ENCODE data around the gene HEXIM2. TPM values are rescaled to one million over a fixed set of nuclear protein-coding genes. Genes with fewer than 3 reads are reported as not detected.
A peak's percentile ranks its signal among the peaks of the same experiment; 100 is the strongest.

Gene HEXIM2
- total and polyA plus RNA-seq, 2 of the 13 experiments (the other 11 are each of a cell fraction or from before 2014, with no cell fraction given) = 27.1 to 32.4 TPM

GRCh38 chr17:45146592-45146889 is 15.1 kb upstream of the HEXIM2 start (continued):
- TF ChIP-seq, protein P1, sequence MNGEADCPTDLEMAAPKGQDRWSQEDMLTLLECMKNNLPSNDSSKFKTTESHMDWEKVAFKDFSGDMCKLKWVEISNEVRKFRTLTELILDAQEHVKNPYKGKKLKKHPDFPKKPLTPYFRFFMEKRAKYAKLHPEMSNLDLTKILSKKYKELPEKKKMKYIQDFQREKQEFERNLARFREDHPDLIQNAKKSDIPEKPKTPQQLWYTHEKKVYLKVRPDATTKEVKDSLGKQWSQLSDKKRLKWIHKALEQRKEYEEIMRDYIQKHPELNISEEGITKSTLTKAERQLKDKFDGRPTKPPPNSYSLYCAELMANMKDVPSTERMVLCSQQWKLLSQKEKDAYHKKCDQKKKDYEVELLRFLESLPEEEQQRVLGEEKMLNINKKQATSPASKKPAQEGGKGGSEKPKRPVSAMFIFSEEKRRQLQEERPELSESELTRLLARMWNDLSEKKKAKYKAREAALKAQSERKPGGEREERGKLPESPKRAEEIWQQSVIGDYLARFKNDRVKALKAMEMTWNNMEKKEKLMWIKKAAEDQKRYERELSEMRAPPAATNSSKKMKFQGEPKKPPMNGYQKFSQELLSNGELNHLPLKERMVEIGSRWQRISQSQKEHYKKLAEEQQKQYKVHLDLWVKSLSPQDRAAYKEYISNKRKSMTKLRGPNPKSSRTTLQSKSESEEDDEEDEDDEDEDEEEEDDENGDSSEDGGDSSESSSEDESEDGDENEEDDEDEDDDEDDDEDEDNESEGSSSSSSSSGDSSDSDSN (CRISPR knock-in tag; IDR thresholded peaks at IDR 0.05) = peak; percentile 34; the same call in 1 of the 2 replicates
- TF ChIP-seq, protein P2, sequence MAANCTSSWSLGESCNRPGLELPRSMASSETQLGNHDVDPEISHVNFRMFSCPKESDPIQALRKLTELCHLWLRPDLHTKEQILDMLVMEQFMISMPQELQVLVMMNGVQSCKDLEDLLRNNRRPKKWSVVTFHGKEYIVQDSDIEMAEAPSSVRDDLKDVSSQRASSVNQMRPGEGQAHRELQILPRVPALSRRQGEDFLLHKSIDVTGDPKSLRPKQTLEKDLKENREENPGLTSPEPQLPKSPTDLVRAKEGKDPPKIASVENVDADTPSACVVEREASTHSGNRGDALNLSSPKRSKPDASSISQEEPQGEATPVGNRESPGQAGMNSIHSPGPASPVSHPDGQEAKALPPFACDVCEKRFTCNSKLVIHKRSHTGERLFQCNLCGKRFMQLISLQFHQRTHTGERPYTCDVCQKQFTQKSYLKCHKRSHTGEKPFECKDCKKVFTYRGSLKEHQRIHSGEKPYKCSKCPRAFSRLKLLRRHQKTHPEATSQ (CRISPR knock-in tag; IDR thresholded peaks at IDR 0.05; ENCODE audit: borderline replicate concordance) = 0 out of 2 replicates have a peak, but pooled peaks have one; percentile 52
- 0 out of 2 replicates have a peak, but pooled peaks have one; percentile 22 for TF ChIP-seq REPIN1 (CRISPR knock-in tag; IDR thresholded peaks at IDR 0.05; ENCODE audit: borderline replicate concordance, low read depth)
- peak; percentile 69; the same call in 1 of the 2 replicates for TF ChIP-seq ZNF350 (CRISPR knock-in tag; IDR thresholded peaks at IDR 0.05; ENCODE audit: borderline replicate concordance, low read depth)
- TF ChIP-seq ZNF607 (CRISPR knock-in tag; IDR thresholded peaks at IDR 0.05; ENCODE audit: borderline replicate concordance) = peak; percentile 2; the same call in 1 of the 2 replicates

DNA sequence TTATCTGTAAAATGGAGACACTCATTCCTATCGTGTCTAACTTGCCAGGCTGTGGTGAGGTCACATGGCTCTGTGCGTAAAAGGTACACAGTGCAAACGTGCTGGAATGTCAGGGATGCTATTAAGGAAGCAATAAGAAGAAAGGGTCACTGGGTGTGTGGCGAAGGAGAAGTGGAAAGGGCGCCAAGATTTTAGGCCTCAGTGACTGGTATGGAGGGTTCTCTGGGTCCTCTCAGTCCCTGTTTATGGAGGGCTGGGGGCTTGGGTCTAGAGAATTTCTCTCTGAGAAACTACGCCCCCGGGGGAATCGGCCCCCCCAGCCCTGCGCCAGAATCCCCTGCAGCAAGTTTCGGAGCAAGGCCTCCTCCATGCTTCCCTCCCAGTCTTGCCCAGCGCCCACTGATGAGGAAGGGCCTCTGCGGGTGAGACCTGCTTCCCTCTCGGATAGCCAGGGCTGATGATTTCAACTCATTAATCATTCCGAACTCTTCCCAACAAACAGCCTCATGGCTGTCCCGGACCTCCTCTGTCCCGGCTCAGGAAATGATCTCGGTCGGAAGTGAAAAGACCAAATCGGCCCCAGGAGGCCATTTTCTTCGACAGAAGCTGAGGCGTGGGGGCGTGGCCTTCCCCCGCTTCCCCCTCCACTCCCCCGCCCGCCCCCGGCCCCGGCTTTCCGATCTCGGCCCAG is 14.6 kb upstream of the HEXIM2 start:
- ChIA-PET POLR2A (interaction anchor here (1.7 to 19.8 kb wide), 10 partner anchors 9 to 165 kb away, joined by 8 to 2487 read pairs (median 44); partner anchors contain the start of genes ACBD4, HEXIM2 and NMT1), CTCF (ENCODE audit: low intra/inter-chr PET ratio, low total read pairs) (interaction anchor here (7.0 to 8.5 kb wide), 2 partner anchors 12 to 50 kb away, joined by 60 to 130 read pairs; partner anchors contain the start of gene ACBD4)
- H3K27ac ChIP-seq (ENCODE audit: extremely low read length, insufficient read depth, low read length) = peak overlapping the region; percentile 97
- H4K20me1 ChIP-seq (ENCODE audit: insufficient read depth, low read length) = peaks cover 35% of the 10 kb centered on the region
- no peak for DNase-seq (ENCODE audit: low spot score)
- FAIRE-seq = peak; percentile 21
- in situ Hi-C loops (cut with HindIII; ENCODE audit: extremely low pct_ligation_motif_present, low pct_unique_long_range_greater_than_20kb) (loop anchor here (5.0 kb wide), 2 partner anchors 50 to 100 kb away; no protein-coding TSS in a partner anchor), intact Hi-C loops (cut with micrococcal nuclease; ENCODE audit: unreplicated experiment) (no loop called here)
- BruUV-seq (replicated peaks) = no TSS peak
- 17% methylated on average over 29 of the region's 29 CpGs for WGBS (ENCODE audit: low lambda C conversion rate)
- no peaks in the 10 kb centered on the region; a peak in 2 of 5 replicates for H3K27me3 ChIP-seq (ENCODE audit: control insufficient read depth in 1 of 2, insufficient read depth in 2 of 2, low read length in 2 of 2)
- peak overlapping the region; percentile 96 for H3K4me2 ChIP-seq (ENCODE audit: low read depth, low read length)
- peak overlapping the region; percentile 81 to 88 (median 85) for H3K4me3 ChIP-seq (replicated peaks in 1 of 3; ENCODE audit: insufficient read depth in 1 of 3, low read depth in 2 of 3, low read length in 3 of 3)
- peak; percentile 10 for ATAC-seq
- peaks cover 24% of the 10 kb centered on the region for H3K4me1 ChIP-seq (ENCODE audit: insufficient read depth, low read length)
- no peaks in the 10 kb centered on the region; a peak in 1 of 5 replicates for H3K36me3 ChIP-seq (replicated peaks in 1 of 2; ENCODE audit: control insufficient read depth in 1 of 2, insufficient read depth in 2 of 2, low read length in 2 of 2)
- H2AFZ ChIP-seq (ENCODE audit: low read length) = no peak overlapping the region
- H3K79me2 ChIP-seq (ENCODE audit: insufficient read depth, low read length) = peaks cover 36% of the 10 kb centered on the region
- no peaks in the 10 kb centered on the region for H3K9me3 ChIP-seq (ENCODE audit: low read length)
- H3K9ac ChIP-seq (ENCODE audit: insufficient read depth, low read depth, low read length) = peak overlapping the region; percentile 94
- TF ChIP-seq ZNF256 (CRISPR knock-in tag; conservative IDR thresholded peaks at IDR 0.05) (no peak), JUND (CRISPR knock-in tag; IDR thresholded peaks at IDR 0.05) (peak; percentile 38; the same call in 1 of the 2 replicates), RFX1 (IDR thresholded peaks at IDR 0.05) (no peak), NKX3-1 (CRISPR knock-in tag; IDR thresholded peaks at IDR 0.05) (no peak), ZNF761 (CRISPR knock-in tag; conservative IDR thresholded peaks at IDR 0.05) (peak; percentile 51; the same call in 1 of the 2 replicates), HNF1B (CRISPR knock-in tag; IDR thresholded peaks at IDR 0.05) (no peak), GABPB1 (CRISPR knock-in tag; IDR thresholded peaks at IDR 0.05) (no peak; the same call in 1 of the 2 replicates), ZNF572 (CRISPR knock-in tag; IDR thresholded peaks at IDR 0.05) (no peak), ZNF557 (CRISPR knock-in tag; IDR thresholded peaks at IDR 0.05) (no peak), ZNF274 (CRISPR knock-in tag; IDR thresholded peaks at IDR 0.05) (no peak), BORCS8-MEF2B (CRISPR knock-in tag; IDR thresholded peaks at IDR 0.05) (peak; percentile 65; the same call in 1 of the 2 replicates), SSRP1 (CRISPR knock-in tag; IDR thresholded peaks at IDR 0.05) (peak; percentile 10; the same call in 1 of the 2 replicates)
